ENCODE measurements around the gene TANGO2. TPM values are rescaled to one million over a fixed set of nuclear protein-coding genes. Genes with fewer than 3 reads are reported as not detected.

Gene TANGO2
- total and polyA plus RNA-seq, 9 of the 15 experiments (the other 6 are each of a cell fraction or from before 2014, with no cell fraction given): 15.5 to 94.9 (median 70.1) TPM

DNA sequence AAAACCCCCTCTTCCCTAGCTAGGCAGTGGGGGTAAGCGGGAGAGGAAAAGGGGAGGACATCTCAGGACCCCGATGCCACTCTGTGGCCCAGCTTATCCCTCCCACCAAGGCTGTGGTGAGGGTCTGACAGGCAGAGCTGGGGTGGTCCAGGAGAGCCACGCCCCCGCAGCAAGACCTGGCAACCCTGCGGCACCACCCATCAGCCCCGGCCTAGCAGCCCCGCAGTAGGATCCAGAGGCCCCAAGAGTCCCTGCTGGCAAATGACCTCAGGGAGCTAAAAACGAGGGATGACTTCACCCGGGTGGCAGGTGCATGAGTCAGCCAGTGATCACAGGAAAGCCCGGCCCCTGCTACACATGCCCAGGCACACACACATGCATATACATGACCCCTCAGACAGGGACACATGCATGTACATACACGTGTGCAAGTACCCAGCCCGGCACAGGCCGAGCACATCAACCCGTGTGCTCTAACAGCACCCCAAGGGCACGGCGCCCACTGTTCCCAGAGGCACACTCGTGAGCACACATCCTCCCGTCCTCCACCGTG, 36.6 kb upstream of the TANGO2 start (continued):
- TF ChIP-seq SMARCA4 (IDR thresholded peaks at IDR 0.05) (peak; percentile 85), ATF7 (IDR thresholded peaks at IDR 0.05) (peak; percentile 96), RUNX1 (IDR thresholded peaks at IDR 0.05; ENCODE audit: low read depth) (no peak), TOE1 (IDR thresholded peaks at IDR 0.05; ENCODE audit: borderline replicate concordance) (peak; percentile 51; the same call in 1 of the 2 replicates), TOE1 (CRISPR knock-in tag; IDR thresholded peaks at IDR 0.05; ENCODE audit: borderline replicate concordance, low read depth) (no peak), HNRNPLL (IDR thresholded peaks at IDR 0.05; ENCODE audit: low read depth, low read length, poor library complexity, severe bottlenecking) (no peak), ZNF165 (CRISPR knock-in tag; IDR thresholded peaks at IDR 0.05; ENCODE audit: borderline replicate concordance) (peak; percentile 71; the same call in 1 of the 2 replicates), NFATC3 (IDR thresholded peaks at IDR 0.05) (no peak), EP400 (IDR thresholded peaks at IDR 0.05) (no peak), ZKSCAN1 (IDR thresholded peaks at IDR 0.05; ENCODE audit: low read depth, low read length) (no peak), ESRRA (IDR thresholded peaks at IDR 0.05; ENCODE audit: borderline replicate concordance, low read depth) (no peak), HDGF (IDR thresholded peaks at IDR 0.05) (0 out of 2 replicates have a peak, but pooled peaks have one; percentile 32), EP300 (IDR thresholded peaks at IDR 0.05; ENCODE audit: low read length) (peak; percentile 9; the same call in 1 of the 2 replicates), ZNF764 (CRISPR knock-in tag; IDR thresholded peaks at IDR 0.05; ENCODE audit: low read depth) (peak; percentile 34; the same call in 1 of the 2 replicates), ARID1B (IDR thresholded peaks at IDR 0.05) (peak; percentile 81; the same call in 1 of the 2 replicates)
- TF ChIP-seq, protein P1, sequence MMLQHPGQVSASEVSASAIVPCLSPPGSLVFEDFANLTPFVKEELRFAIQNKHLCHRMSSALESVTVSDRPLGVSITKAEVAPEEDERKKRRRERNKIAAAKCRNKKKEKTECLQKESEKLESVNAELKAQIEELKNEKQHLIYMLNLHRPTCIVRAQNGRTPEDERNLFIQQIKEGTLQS (IDR thresholded peaks at IDR 0.05): peak; percentile 100
- TF ChIP-seq, protein P1 (CRISPR knock-in tag; conservative IDR thresholded peaks at IDR 0.05): peak; percentile 99
- TF ChIP-seq, protein P2, sequence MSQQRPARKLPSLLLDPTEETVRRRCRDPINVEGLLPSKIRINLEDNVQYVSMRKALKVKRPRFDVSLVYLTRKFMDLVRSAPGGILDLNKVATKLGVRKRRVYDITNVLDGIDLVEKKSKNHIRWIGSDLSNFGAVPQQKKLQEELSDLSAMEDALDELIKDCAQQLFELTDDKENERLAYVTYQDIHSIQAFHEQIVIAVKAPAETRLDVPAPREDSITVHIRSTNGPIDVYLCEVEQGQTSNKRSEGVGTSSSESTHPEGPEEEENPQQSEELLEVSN (IDR thresholded peaks at IDR 0.05; ENCODE audit: borderline replicate concordance in 1 of 2, extremely low read depth in 1 of 2, insufficient read depth in 1 of 2, insufficient read length in 1 of 2, low read depth in 1 of 2, low read length in 1 of 2, poor library complexity in 1 of 2, severe bottlenecking in 1 of 2): no peak
- TF ChIP-seq, protein P3, sequence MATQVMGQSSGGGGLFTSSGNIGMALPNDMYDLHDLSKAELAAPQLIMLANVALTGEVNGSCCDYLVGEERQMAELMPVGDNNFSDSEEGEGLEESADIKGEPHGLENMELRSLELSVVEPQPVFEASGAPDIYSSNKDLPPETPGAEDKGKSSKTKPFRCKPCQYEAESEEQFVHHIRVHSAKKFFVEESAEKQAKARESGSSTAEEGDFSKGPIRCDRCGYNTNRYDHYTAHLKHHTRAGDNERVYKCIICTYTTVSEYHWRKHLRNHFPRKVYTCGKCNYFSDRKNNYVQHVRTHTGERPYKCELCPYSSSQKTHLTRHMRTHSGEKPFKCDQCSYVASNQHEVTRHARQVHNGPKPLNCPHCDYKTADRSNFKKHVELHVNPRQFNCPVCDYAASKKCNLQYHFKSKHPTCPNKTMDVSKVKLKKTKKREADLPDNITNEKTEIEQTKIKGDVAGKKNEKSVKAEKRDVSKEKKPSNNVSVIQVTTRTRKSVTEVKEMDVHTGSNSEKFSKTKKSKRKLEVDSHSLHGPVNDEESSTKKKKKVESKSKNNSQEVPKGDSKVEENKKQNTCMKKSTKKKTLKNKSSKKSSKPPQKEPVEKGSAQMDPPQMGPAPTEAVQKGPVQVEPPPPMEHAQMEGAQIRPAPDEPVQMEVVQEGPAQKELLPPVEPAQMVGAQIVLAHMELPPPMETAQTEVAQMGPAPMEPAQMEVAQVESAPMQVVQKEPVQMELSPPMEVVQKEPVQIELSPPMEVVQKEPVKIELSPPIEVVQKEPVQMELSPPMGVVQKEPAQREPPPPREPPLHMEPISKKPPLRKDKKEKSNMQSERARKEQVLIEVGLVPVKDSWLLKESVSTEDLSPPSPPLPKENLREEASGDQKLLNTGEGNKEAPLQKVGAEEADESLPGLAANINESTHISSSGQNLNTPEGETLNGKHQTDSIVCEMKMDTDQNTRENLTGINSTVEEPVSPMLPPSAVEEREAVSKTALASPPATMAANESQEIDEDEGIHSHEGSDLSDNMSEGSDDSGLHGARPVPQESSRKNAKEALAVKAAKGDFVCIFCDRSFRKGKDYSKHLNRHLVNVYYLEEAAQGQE (IDR thresholded peaks at IDR 0.05; ENCODE audit: borderline replicate concordance): no peak
- TF ChIP-seq, protein P3 (CRISPR knock-in tag; IDR thresholded peaks at IDR 0.05; ENCODE audit: low read depth): peak; percentile 46; the same call in 1 of the 2 replicates

Data from K562 (cell line).